NCI-H446 treated with DMSO at 0.1 percent for 48 hours (cell line): ENCODE data around the gene TTC28.
A peak's percentile ranks its signal among the peaks of the same experiment; 100 is the strongest.

Experiments
- DNase-seq: peaks from one replicate; lab custom pipeline; 2025; lab: John Stamatoyannopoulos, UW

TTC28 gene

DNA sequence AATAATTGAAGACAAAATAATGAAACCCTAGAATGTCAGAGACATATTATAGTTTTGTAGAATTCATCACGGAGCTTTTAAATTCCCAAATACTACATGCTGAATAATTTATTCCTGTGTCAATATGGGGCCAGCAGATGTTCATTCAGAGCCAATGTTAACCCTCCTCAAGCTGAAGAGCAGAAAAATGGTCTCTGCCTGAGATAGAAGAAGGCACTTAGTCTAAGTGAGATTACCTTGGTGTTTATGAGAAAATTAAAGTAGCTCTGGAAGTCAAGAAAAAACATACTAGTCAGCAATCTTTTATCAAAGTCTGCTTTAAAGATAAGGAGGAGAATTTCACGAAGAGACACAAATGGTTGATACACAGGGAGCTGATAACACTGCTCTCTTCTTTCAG, 328.2 kb downstream of the TTC28 start:
- peak; percentile 32 for DNase-seq

GRCh38 chr22:28348613-28349609, 330.7 kb downstream of the TTC28 start:
- DNase-seq = peak; percentile 76

DNA sequence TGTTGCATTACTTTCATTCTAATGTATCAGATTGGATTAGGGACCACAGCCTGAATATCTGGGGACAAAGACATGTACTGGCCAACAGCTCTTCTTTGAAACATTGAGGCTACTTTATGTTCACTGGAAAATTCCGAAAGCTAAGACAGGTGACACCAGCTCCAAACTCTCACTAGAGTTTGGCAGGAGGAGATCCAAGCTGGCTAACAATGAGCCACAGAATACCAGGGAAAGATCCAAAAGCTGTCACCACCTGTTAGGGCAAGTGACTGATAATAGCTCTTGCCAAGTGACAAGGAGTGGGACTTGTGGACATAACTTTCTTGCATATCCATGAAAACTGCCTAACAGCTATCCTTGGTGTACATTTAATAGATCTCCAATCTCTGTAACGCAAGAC, 333.3 kb downstream of the TTC28 start:
- DNase-seq = peak; percentile 50

GRCh38 chr22:28344918-28345703, 334.5 kb downstream of the TTC28 start:
- no peak for DNase-seq

DNA sequence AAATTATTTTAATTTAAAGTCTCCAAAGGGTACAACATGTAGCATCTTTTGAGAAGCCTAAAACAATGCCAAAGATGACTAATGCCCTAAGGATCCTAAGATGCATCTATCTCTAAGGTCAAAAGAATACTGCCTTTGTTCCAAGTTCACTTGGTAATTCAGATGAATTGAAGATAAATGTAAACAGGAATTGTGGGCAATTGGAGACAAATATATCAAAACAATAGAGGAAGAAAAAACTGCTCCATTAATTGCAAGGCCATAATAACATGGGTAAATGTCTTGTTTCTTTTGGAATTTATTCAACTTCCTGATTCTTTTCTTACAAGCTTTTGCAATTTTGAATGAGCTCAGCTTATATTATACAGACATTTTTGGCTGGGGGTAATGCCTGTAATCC, 338.6 kb downstream of the TTC28 start:
- no peak for DNase-seq

GRCh38 chr22:28333088-28333487, 346.6 kb downstream of the TTC28 start:
- DNase-seq = no peak

- no peak for DNase-seq
Measured at GRCh38 chr22:28332410-28332809, 347.2 kb downstream of the TTC28 start.

DNA sequence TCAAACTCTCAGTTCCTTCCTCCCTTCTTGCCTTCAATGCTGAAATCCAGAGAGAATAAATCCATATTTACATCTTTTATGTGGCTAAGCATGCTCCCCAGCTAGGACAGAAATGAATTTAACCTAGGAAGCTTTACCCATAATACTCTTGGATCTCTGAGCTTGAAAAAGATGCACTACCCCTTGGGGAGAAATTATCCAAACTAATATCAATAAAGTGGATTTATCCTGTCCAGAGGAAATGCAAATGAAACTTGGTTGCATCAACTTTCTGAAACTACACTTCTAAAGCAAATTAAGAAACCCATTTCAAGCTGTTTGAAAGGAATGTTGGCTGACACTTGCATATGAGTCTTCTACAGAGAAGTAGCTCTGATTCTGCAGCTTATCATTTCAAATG, 347.9 kb downstream of the TTC28 start:
- DNase-seq = no peak

GRCh38 chr22:28329186-28330073, 350.2 kb downstream of the TTC28 start:
- DNase-seq = peak; percentile 23

DNA sequence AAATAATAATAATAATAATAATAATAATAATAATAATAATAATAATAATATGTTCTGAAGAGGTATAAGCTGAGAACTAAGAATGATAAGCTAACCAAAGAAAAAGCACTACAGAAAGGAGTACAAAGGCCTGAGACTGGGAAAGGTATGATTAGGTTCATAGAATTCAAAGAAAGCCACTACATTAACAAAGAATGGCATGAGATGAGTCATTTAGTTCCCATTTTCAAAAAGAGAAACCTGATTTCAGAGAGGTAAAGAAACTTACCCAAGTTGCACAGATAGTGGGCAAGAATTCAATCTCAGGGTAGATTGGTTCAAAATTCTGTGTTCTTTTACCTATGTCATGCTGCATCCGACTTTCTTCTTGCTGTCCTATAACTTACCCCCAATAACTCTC, 350.9 kb downstream of the TTC28 start:
- no peak for DNase-seq

- no peak for DNase-seq
Measured at GRCh38 chr22:28316014-28316413, 363.6 kb downstream of the TTC28 start.

DNA sequence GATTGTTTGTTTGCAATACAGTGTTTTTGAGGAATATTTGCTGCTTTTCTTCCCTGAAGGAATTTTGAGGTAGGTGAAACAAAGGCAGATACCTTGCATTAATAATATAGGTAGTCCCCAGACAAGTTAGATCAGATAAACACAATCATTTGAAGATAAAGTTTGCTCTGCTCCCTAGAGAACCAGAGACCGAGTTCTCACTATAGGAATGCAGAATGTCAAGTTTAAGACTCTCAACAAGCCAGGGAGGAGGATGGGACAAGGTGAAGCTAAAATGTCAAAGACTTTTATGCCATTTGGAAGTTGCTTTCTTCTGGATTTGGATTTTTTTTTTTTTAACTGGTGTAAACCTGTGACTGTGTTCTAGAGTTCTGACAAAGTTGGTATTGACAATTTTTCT, 364.7 kb downstream of the TTC28 start:
- DNase-seq = no peak

- no peak for DNase-seq
Measured at GRCh38 chr22:28310299-28310698, 369.3 kb downstream of the TTC28 start.

DNA sequence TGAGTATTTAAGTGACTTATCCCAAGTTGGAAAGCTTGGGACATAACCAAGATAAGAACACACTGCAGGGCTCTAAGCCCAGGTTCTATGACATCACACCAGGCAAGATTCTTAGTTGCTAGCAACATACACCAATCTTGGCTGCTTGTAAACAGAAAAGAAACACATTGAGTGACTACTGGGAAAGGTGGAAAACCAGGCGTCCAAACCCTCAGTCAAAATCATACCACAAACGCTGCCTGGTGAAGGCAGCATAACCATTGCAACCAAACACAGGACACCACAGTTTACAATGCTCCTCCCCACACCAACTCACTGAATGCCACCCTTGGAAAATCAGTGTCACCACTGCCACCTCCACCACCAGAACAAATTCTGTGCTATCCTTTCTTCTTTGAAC, 379.9 kb downstream of the TTC28 start:
- no peak for DNase-seq

GRCh38 chr22:28299309-28299708, 380.3 kb downstream of the TTC28 start:
- DNase-seq = no peak

DNA sequence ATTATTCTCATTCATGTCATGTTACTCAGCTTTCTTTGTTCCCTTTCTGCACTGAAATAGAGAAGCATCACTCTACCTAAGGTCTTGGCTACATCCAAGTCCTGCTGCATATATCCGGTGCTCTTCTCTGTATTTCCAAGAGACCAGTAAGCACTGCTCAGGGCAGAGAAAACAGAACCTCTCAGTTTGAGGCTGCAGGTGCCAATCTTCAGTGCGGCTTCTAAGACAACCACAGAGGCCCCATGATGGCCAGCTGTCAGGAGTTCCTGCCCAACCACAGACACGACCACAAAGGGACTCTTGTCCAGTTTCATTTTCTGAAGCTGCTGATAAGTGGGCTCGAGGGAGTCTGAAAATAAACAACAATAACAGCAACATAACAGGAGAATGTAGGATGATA, 382.1 kb downstream of the TTC28 start:
- no peak for DNase-seq

DNA sequence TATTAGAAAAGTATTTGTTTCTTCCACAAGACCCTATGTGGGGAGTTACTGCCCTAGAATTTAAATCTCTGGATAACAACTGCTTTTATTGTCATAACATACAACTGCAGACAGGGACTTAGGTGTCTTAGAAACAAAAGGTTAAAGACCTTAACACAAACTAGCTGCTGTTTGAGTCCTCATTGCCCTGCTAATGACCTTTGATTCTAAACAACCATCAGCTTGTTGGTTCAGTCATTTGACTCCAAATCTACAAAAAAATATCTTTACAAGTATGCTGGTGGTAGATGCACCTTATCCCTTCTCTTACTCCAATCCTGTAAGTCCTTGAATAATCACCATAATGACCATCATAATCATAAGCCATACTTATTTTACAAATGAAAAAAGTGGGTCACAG, 383.2 kb downstream of the TTC28 start:
- no peak for DNase-seq

DNA sequence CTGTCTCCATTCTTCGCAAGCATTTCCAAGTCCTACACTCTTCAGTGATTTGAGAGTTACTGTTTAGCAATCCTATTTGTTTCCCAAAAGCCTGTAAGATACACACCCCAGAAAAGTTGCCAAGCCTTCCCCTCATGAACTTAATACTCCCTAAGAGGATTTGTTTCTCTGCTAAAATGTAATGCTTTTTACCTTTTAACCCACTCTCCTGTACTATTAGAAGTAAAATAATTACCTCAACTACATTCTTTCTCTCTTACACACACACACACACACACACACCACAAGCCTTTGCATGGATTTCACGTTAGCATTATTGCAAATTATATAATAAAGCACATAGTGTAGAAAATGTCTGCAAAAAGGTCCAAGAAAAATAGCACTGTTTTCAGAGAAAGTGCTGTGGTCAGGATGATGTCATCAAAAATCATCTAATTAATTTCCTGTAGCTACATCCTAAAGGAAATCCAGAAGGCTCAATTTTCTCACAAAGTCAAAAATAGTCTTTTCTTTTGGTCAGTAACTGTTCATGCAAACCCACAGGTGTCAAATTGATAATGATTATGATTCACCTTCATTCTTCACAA, 396.5 kb downstream of the TTC28 start:
- DNase-seq = no peak

DNA sequence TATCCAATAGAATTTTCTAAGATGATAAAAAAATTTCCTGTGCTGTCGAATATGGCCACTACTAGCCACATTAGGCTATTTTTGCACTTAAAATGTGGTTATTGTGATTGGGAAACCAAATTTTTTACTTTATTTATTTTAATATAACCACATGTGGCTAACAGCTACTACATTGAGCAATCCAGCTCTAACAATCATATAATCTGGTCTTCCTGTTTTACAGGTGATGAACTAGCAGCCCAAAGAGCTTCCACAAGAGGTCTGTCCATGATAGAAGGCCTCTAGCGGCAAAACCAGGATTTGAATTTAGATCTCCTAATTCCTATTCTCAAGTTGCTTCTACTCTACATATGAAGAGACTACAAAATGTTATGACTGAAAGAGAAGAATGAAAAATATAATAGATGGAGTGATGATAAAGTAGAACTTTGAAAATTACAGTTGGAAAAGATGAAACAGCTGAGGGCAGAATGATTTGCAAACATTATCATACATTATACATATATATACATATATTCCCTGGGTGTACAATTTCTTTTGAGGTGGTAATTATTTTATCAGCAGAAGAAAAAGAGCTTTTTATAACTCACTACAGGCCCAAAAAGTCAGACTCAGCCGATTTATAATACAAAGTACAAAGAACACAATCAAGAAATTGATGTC, 397.1 kb downstream of the TTC28 start:
- DNase-seq = no peak

- DNase-seq = no peak
Measured at GRCh38 chr22:28279888-28280287, 399.8 kb downstream of the TTC28 start.

DNA sequence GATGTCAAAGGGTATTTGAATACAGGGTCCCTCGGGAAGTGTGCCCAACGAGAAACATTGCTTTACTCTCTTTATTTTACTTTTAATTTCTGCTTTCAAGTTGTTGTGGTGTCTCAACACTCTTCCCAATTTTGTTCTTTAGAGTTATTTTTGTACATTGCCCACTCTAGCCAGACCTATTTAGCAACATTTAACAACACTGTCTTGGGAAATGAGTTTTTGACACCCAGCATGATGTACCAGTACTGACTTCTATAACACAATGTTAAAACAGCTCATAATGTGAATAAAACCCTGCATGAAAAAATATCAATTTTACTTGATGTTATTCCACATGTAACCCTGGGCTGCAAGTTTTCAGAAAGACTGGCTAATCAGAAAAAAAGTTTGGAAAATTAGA, 410.4 kb downstream of the TTC28 start:
- DNase-seq = no peak
